HepG2 (cell line): ENCODE results near the gene AFF4. TPM values are rescaled to one million over a fixed set of nuclear protein-coding genes. Genes with fewer than 3 reads are reported as not detected.

Experiments used
- AHR ChIP-seq: IDR thresholded peaks from 2 replicates; pipeline ENCODE4 v1.6.1; 2018; ENCODE audit warnings: missing genetic modification reagents, missing compliant biosample characterization
- ARID5B ChIP-seq: IDR thresholded peaks from 2 replicates; pipeline ENCODE4 v1.4.0; 2020; ENCODE audit warnings: mild to moderate bottlenecking, missing genetic modification reagents
- CREM ChIP-seq, 2 experiments: sonication (generic) in 1 of 2; formaldehyde crosslinking in 1 of 2; IDR thresholded peaks; 2 replicates each; pipeline versions ENCODE4 v1.4.0 to v1.6.1; 2016 to 2020; ENCODE audit warnings: antibody characterized with exemption in 1 of 2, mild to moderate bottlenecking in 1 of 2, missing genetic modification reagents in 1 of 2
- ELF3 ChIP-seq: IDR thresholded peaks from 2 replicates; pipeline ENCODE4 v1.6.1; 2016; ENCODE audit warnings: missing genetic modification reagents, missing compliant biosample characterization
- FOXJ3 ChIP-seq: sonication (generic); formaldehyde crosslinking; IDR thresholded peaks from 2 replicates; pipeline ENCODE4 v1.4.0; 2020; ENCODE audit warnings: missing genetic modification reagents, mild to moderate bottlenecking, borderline replicate concordance
- MYC ChIP-seq: sonication (generic); formaldehyde crosslinking; IDR thresholded peaks from 2 replicates; pipeline ENCODE4 v1.9.0; 2021; ENCODE audit warnings: missing genetic modification reagents, borderline replicate concordance
- NCOA2 ChIP-seq: sonication (generic); formaldehyde crosslinking; IDR thresholded peaks from 2 replicates; pipeline ENCODE4 v1.8.0; 2022; ENCODE audit warnings: inconsistent platforms
- PRDM10 ChIP-seq: sonication (generic); formaldehyde crosslinking; IDR thresholded peaks from 2 replicates; pipeline ENCODE4 v1.4.0; 2020; ENCODE audit warnings: low read depth, missing genetic modification reagents
- TAF15 ChIP-seq: fragments of 200-400 bp; formaldehyde crosslinking; IDR thresholded peaks from one replicate; pipeline ENCODE4 v1.6.1; 2018; ENCODE audit warnings: mild to moderate bottlenecking, low read depth, low read length; ENCODE audit not compliant: poor library complexity, severe bottlenecking
- ZBTB37 ChIP-seq: sonication (generic); formaldehyde crosslinking; IDR thresholded peaks from 2 replicates; pipeline ENCODE4 v1.4.0; 2020; ENCODE audit warnings: mild to moderate bottlenecking, missing genetic modification reagents
- ZBTB46 ChIP-seq: sonication (generic); formaldehyde crosslinking; IDR thresholded peaks from 2 replicates; pipeline ENCODE4 v1.4.0; 2020; ENCODE audit warnings: mild to moderate bottlenecking, missing genetic modification reagents, borderline replicate concordance
- ZFP36L1 ChIP-seq: sonication (generic); formaldehyde crosslinking; IDR thresholded peaks from 2 replicates; pipeline ENCODE4 v1.8.0; 2022; ENCODE audit warnings: mild to moderate bottlenecking, missing genetic modification reagents, moderate library complexity
- ZNF331 ChIP-seq: sonication (generic); formaldehyde crosslinking; IDR thresholded peaks from 2 replicates; pipeline ENCODE4 v1.4.0; 2020; ENCODE audit warnings: missing genetic modification reagents
- ZNF512 ChIP-seq: sonication (generic); formaldehyde crosslinking; IDR thresholded peaks from 2 replicates; pipeline ENCODE4 v1.4.0; 2020; ENCODE audit warnings: mild to moderate bottlenecking, missing genetic modification reagents
- ZNF629 ChIP-seq: sonication (generic); formaldehyde crosslinking; conservative IDR thresholded peaks from 2 replicates; pipeline ENCODE4 v1.5.0; 2020; ENCODE audit warnings: missing genetic modification reagents
- polyA plus RNA-seq, 8 experiments: library from polyadenylated mRNA; depleted of rRNA in 3 of 8; stranded (reverse) in 7 of 8; unstranded in 1 of 8; fragments of >200 nt; fragmentation: Illumina TruSeq in 4 of 8; extraction: Trizol in 4 of 8; gene quantifications; 2 replicates each; pipeline versions ENCODE4 v1.2.1 to v1.2.3, GENCODE V29; 2011 to 2016; ENCODE audit warnings: low read depth in 4 of 8, missing spikeins in 1 of 8, mixed read lengths in 1 of 8; ENCODE audit not compliant: insufficient read depth in 1 of 8
- total RNA-seq, 5 experiments: library from RNA; depleted of rRNA; stranded (reverse); fragments of >200 nt; fragmentation: Illumina TruSeq; extraction: Trizol; gene quantifications; 2 replicates each; pipeline ENCODE4 v1.2.3, GENCODE V29; 2016; ENCODE audit warnings: low read depth in 1 of 5

AFF4 gene
- total and polyA plus RNA-seq, 2 of the 13 experiments (the other 11 are each of a cell fraction or from before 2014, with no cell fraction given), result 22.1 to 25.5 TPM

GRCh38 chr5:132905938-132906337 is 57.5 kb downstream of the AFF4 start (continued):
- TF ChIP-seq TAF15, result no peak
- peak; percentile 72 for TF ChIP-seq ARID5B (CRISPR knock-in tag)
- TF ChIP-seq ELF3 (CRISPR knock-in tag), result peak; percentile 57; the same call in 1 of the 2 replicates
- no peak for TF ChIP-seq ZNF331
- TF ChIP-seq ZFP36L1 (CRISPR knock-in tag), result 0 out of 2 replicates have a peak, but pooled peaks have one; percentile 46
- no peak for TF ChIP-seq AHR
- peak; percentile 47; the same call in 1 of the 2 replicates for TF ChIP-seq ZBTB37 (CRISPR knock-in tag)
- no peak for TF ChIP-seq ZBTB46 (CRISPR knock-in tag)
- 0 out of 2 replicates have a peak, but pooled peaks have one; percentile 29 for TF ChIP-seq NCOA2 (CRISPR knock-in tag)
- TF ChIP-seq ZNF512 (CRISPR knock-in tag), result no peak
- no peak for TF ChIP-seq FOXJ3 (CRISPR knock-in tag)
- no peak for TF ChIP-seq MYC (CRISPR knock-in tag)
- no peak for TF ChIP-seq ZNF629 (CRISPR knock-in tag)
- TF ChIP-seq PRDM10, result peak; percentile 81; the same call in 1 of the 2 replicates
- peak; percentile 29; the same call in 1 of the 2 replicates for TF ChIP-seq CREM (IDR thresholded peaks at IDR 0.05)
- TF ChIP-seq CREM (CRISPR knock-in tag; IDR thresholded peaks at IDR 0.05), result no peak
